ENCODE results near the gene ASIC1. TPM values are rescaled to one million over a fixed set of nuclear protein-coding genes. Genes with fewer than 3 reads are reported as not detected.
A peak's percentile ranks its signal among the peaks of the same experiment; 100 is the strongest.

The ASIC1 gene
- total and polyA plus RNA-seq, 2 experiments from 2014 or later = 0.76 to 1.5 TPM

DNA sequence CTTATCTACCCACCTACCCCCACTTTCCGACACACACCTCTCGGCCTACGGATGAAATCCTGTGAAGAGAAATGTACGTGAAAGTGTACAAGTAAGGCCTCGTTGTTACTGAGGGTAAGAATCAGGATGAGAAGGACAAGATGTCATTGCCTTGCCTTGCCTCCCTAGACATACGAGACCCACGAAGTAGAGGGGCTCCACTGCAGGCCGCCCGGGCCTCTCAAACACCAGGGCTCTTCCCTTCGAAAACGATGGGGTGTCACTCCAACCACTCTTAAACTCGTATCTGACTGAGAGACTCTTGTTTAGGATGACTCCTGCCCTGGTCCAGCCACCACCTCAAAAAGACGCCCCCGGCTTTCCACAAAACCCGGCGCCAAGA is 32.6 kb upstream of the ASIC1 start (continued):
- TF ChIP-seq, protein P1, sequence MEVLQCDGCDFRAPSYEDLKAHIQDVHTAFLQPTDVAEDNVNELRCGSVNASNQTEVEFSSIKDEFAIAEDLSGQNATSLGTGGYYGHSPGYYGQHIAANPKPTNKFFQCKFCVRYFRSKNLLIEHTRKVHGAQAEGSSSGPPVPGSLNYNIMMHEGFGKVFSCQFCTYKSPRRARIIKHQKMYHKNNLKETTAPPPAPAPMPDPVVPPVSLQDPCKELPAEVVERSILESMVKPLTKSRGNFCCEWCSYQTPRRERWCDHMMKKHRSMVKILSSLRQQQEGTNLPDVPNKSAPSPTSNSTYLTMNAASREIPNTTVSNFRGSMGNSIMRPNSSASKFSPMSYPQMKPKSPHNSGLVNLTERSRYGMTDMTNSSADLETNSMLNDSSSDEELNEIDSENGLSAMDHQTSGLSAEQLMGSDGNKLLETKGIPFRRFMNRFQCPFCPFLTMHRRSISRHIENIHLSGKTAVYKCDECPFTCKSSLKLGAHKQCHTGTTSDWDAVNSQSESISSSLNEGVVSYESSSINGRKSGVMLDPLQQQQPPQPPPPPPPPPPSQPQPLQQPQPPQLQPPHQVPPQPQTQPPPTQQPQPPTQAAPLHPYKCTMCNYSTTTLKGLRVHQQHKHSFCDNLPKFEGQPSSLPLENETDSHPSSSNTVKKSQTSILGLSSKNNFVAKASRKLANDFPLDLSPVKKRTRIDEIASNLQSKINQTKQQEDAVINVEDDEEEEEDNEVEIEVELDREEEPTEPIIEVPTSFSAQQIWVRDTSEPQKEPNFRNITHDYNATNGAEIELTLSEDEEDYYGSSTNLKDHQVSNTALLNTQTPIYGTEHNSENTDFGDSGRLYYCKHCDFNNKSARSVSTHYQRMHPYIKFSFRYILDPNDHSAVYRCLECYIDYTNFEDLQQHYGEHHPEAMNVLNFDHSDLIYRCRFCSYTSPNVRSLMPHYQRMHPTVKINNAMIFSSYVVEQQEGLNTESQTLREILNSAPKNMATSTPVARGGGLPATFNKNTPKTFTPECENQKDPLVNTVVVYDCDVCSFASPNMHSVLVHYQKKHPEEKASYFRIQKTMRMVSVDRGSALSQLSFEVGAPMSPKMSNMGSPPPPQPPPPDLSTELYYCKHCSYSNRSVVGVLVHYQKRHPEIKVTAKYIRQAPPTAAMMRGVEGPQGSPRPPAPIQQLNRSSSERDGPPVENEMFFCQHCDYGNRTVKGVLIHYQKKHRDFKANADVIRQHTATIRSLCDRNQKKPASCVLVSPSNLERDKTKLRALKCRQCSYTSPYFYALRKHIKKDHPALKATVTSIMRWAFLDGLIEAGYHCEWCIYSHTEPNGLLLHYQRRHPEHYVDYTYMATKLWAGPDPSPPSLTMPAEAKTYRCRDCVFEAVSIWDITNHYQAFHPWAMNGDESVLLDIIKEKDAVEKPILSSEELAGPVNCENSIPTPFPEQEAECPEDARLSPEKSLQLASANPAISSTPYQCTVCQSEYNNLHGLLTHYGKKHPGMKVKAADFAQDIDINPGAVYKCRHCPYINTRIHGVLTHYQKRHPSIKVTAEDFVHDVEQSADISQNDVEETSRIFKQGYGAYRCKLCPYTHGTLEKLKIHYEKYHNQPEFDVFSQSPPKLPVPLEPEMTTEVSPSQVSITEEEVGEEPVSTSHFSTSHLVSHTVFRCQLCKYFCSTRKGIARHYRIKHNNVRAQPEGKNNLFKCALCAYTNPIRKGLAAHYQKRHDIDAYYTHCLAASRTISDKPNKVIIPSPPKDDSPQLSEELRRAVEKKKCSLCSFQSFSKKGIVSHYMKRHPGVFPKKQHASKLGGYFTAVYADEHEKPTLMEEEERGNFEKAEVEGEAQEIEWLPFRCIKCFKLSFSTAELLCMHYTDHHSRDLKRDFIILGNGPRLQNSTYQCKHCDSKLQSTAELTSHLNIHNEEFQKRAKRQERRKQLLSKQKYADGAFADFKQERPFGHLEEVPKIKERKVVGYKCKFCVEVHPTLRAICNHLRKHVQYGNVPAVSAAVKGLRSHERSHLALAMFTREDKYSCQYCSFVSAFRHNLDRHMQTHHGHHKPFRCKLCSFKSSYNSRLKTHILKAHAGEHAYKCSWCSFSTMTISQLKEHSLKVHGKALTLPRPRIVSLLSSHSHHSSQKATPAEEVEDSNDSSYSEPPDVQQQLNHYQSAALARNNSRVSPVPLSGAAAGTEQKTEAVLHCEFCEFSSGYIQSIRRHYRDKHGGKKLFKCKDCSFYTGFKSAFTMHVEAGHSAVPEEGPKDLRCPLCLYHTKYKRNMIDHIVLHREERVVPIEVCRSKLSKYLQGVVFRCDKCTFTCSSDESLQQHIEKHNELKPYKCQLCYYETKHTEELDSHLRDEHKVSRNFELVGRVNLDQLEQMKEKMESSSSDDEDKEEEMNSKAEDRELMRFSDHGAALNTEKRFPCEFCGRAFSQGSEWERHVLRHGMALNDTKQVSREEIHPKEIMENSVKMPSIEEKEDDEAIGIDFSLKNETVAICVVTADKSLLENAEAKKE (CRISPR knock-in tag; IDR thresholded peaks at IDR 0.05) = no peak

DNA sequence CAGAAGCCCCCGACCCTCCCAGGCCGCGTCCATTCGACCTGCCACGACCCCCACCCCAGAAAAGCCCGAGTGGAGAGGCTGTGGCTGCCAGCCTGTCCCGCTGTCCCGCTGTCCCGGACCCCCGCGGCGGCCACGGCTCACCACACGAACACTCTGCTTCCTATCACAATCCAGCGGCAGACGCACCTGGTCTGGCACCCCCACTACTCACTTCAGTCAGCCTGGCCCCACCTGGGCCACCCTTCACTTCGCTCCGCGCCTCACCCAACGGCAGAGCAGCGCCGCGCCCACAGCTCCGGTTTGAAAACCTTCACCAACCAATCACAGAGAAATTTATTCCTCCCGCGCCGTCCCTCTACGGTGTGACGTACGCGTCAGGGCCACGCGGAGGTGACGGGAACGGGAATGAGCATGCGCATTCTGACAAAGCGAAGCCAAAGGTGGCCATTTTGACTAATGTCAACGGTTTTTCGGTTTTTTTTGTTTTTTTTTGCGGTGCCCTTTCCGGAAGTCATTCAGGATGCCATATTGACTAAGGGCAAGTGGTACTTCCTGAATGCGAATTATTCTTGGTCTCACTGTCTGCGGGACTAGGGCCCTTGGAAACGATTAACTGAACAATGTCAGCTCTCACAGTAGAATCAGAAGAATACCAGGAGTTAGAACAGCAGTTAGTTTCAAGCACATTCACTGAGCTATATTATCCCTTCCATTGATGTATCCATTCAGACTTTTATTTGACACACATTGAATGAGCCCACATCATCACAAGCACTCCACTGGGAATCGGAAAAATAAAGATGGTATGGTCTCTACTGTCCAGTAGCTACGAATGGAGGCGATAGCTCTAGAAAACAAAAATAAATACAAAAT is 32.0 kb upstream of the ASIC1 start, which contains the start of gene RACGAP1:
TSS of gene RACGAP1 (minus strand) at position 308 of the 873 bp plus-strand sequence. CDS start 8,779 bp downstream, outside the sequence.
- H3K27me3 ChIP-seq (ENCODE audit: insufficient read depth) = no peaks in the 10 kb centered on the region
- peak; percentile 100 for DNase-seq (ENCODE audit: low spot score)
- no peaks in the 10 kb centered on the region for H3K36me3 ChIP-seq (ENCODE audit: insufficient read depth)
- H3K27ac ChIP-seq (ENCODE audit: low read depth) = no peak within 1 kb of the TSS
- no peaks in the 10 kb centered on the region for H3K9me2 ChIP-seq (ENCODE audit: insufficient read depth)
- H3K4me2 ChIP-seq = peak within 1 kb of the TSS; percentile 92
- H4K20me1 ChIP-seq (replicated peaks; ENCODE audit: insufficient read depth) = peaks cover 3% of the 10 kb centered on the region; the same call in 1 of the 2 replicates
- Mint-ChIP-seq H3K4me3 (peak within 1 kb of the TSS; percentile 97), H3K9me3 (no peaks in the 10 kb centered on the region), H3K27me3 (ENCODE audit: insufficient read depth, low read depth, poor library complexity) (peaks cover 10% of the 10 kb centered on the region), H3K36me3 (ENCODE audit: low read depth) (no peaks in the 10 kb centered on the region; the same call in 2 of the 3 replicates), H3K4me1 (peaks cover 6% of the 10 kb centered on the region), H3K27ac (peak within 1 kb of the TSS; percentile 96)
- peak within 1 kb of the TSS; percentile 43; the same call in 1 of the 2 replicates for H2AFZ ChIP-seq
- no peaks in the 10 kb centered on the region for H3K4me1 ChIP-seq (ENCODE audit: insufficient read depth)
- peak; percentile 98 for ATAC-seq
- H3F3A ChIP-seq (replicated peaks; ENCODE audit: low read depth) = no peaks in the 10 kb centered on the region
- peak within 1 kb of the TSS; percentile 88 for H3K4me3 ChIP-seq
- peaks cover 45% of the 10 kb centered on the region for H3K79me2 ChIP-seq (replicated peaks; ENCODE audit: insufficient read depth)
- TF ChIP-seq JUNB (IDR thresholded peaks at IDR 0.05; ENCODE audit: unreplicated experiment) = no peak
- TF ChIP-seq, protein P2, sequence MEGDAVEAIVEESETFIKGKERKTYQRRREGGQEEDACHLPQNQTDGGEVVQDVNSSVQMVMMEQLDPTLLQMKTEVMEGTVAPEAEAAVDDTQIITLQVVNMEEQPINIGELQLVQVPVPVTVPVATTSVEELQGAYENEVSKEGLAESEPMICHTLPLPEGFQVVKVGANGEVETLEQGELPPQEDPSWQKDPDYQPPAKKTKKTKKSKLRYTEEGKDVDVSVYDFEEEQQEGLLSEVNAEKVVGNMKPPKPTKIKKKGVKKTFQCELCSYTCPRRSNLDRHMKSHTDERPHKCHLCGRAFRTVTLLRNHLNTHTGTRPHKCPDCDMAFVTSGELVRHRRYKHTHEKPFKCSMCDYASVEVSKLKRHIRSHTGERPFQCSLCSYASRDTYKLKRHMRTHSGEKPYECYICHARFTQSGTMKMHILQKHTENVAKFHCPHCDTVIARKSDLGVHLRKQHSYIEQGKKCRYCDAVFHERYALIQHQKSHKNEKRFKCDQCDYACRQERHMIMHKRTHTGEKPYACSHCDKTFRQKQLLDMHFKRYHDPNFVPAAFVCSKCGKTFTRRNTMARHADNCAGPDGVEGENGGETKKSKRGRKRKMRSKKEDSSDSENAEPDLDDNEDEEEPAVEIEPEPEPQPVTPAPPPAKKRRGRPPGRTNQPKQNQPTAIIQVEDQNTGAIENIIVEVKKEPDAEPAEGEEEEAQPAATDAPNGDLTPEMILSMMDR (conservative IDR thresholded peaks at IDR 0.05; ENCODE audit: low read depth in 2 of 2) = no peak
- TF ChIP-seq, protein P3, sequence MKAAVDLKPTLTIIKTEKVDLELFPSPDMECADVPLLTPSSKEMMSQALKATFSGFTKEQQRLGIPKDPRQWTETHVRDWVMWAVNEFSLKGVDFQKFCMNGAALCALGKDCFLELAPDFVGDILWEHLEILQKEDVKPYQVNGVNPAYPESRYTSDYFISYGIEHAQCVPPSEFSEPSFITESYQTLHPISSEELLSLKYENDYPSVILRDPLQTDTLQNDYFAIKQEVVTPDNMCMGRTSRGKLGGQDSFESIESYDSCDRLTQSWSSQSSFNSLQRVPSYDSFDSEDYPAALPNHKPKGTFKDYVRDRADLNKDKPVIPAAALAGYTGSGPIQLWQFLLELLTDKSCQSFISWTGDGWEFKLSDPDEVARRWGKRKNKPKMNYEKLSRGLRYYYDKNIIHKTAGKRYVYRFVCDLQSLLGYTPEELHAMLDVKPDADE (IDR thresholded peaks at IDR 0.05) = peak; percentile 91
- TF ChIP-seq EZH2 (IDR thresholded peaks at IDR 0.05; ENCODE audit: low read depth, unreplicated experiment) = no peak
- no peak for TF ChIP-seq ZNF331 (CRISPR knock-in tag; IDR thresholded peaks at IDR 0.05; ENCODE audit: low read depth)
- TF ChIP-seq ZNF114 (CRISPR knock-in tag; IDR thresholded peaks at IDR 0.05) = no peak
- peak; percentile 82 for TF ChIP-seq POLR2AphosphoS5 (IDR thresholded peaks at IDR 0.05; ENCODE audit: low read depth)
- TF ChIP-seq, protein P4, sequence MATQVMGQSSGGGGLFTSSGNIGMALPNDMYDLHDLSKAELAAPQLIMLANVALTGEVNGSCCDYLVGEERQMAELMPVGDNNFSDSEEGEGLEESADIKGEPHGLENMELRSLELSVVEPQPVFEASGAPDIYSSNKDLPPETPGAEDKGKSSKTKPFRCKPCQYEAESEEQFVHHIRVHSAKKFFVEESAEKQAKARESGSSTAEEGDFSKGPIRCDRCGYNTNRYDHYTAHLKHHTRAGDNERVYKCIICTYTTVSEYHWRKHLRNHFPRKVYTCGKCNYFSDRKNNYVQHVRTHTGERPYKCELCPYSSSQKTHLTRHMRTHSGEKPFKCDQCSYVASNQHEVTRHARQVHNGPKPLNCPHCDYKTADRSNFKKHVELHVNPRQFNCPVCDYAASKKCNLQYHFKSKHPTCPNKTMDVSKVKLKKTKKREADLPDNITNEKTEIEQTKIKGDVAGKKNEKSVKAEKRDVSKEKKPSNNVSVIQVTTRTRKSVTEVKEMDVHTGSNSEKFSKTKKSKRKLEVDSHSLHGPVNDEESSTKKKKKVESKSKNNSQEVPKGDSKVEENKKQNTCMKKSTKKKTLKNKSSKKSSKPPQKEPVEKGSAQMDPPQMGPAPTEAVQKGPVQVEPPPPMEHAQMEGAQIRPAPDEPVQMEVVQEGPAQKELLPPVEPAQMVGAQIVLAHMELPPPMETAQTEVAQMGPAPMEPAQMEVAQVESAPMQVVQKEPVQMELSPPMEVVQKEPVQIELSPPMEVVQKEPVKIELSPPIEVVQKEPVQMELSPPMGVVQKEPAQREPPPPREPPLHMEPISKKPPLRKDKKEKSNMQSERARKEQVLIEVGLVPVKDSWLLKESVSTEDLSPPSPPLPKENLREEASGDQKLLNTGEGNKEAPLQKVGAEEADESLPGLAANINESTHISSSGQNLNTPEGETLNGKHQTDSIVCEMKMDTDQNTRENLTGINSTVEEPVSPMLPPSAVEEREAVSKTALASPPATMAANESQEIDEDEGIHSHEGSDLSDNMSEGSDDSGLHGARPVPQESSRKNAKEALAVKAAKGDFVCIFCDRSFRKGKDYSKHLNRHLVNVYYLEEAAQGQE (IDR thresholded peaks at IDR 0.05; ENCODE audit: unreplicated experiment) = no peak
